Adrenal gland (tissue), 19 donors: ENCODE results near the gene SELL. TPM values are rescaled to one million over a fixed set of nuclear protein-coding genes. Genes with fewer than 3 reads are reported as not detected.

ENCODE experiments used
- DNase-seq, 7 donors: peaks; one replicate each; pipeline ENCODE4 v3.0.0-alpha.2; 2019 to 2020
- H3K27ac ChIP-seq, 5 donors: fragments of 200-600 bp; sonication (generic) in 4 of 5; 1 replicate in 3 of 5; 2 replicates in 2 of 5; pipeline versions ENCODE4 v1.5.1 to v1.8.0; 2016 to 2020; ENCODE audit warnings: mild to moderate bottlenecking in 1 of 5
- H3K27me3 ChIP-seq: fragments of 200-600 bp; 2 replicates; pipeline ENCODE4 v1.8.0; 2021
- H3K36me3 ChIP-seq, 2 donors: fragments of 200-600 bp; replicated peaks in 1 of 2; 1 replicate in 1 of 2; 2 replicates in 1 of 2; pipeline versions ENCODE4 v1.5.1 to v1.8.0; 2018 to 2022
- H3K4me1 ChIP-seq, 2 donors: fragments of 200-600 bp; replicated peaks in 1 of 2; 1 replicate in 1 of 2; 2 replicates in 1 of 2; pipeline versions ENCODE4 v1.5.1 to v1.8.0; 2018 to 2021
- H3K4me3 ChIP-seq, 4 donors: fragments of 200-600 bp; sonication (generic) in 3 of 4; one replicate each; pipeline ENCODE4 v1.5.1; 2016 to 2018
- H3K9me3 ChIP-seq, 3 donors: fragments of 200-600 bp; sonication (generic) in 1 of 3; replicated peaks in 1 of 3; 1 replicate in 2 of 3; 2 replicates in 1 of 3; pipeline versions ENCODE4 v1.5.1 to v1.8.0; 2016 to 2021
- CTCF ChIP-seq, 6 experiments: fragments of 450-650 bp in 4 of 6; fragments of 200-600 bp in 2 of 6; sonication (generic) in 1 of 6; IDR thresholded peaks; 1 replicate in 5 of 6; 2 replicates in 1 of 6; pipeline versions ENCODE4 v1.5.1 to v1.8.0; 2016 to 2021; ENCODE audit warnings: antibody characterized with exemption in 6 of 6, mild to moderate bottlenecking in 2 of 6, moderate library complexity in 1 of 6
- POLR2A ChIP-seq, 2 donors: fragments of 450-650 bp; IDR thresholded peaks; one replicate each; pipeline ENCODE4 v1.6.1; 2017; ENCODE audit warnings: antibody characterized with exemption in 2 of 2, mild to moderate bottlenecking in 2 of 2, moderate library complexity in 1 of 2
- WGBS, 4 donors: extraction: QIAGEN DNeasy Blood & Tissue Kit in 2 of 4; methylation state at CpG; one replicate each; pipeline versions ENCODE4 v1.1.5 to v1.1.7; 2013 to 2017; 5-methylcytosine and 5-hydroxymethylcytosine counted together
- intact Hi-C, 2 donors: fragments of 100-400 bp; cut with DNase I; formaldehyde crosslinking; loops; one replicate each; pipeline versions ENCODE4 v1.14.1 to v1.15.0; 2022 to 2023
- long read RNA-seq, 10 donors: library from polyadenylated mRNA in 3 of 10; unstranded in 2 of 10; stranded (forward) in 1 of 10; transcript quantifications; one replicate each; pipeline ENCODE4 v2.0.0 and lab custom pipeline, GENCODE V29; 2021 to 2026
- polyA plus RNA-seq, 3 donors: library from polyadenylated mRNA; stranded (reverse); fragments of 200-250 nt in 2 of 3; fragments of 350-450 nt in 1 of 3; fragmentation: Illumina TruSeq in 1 of 3; extraction: RNeasy Lipid Tissue Mini Kit (QIAGEN cat#74804) in 1 of 3; gene quantifications; one replicate each; pipeline ENCODE4 v1.2.3, GENCODE V29; 2013 to 2014
- total RNA-seq, 9 donors: library from RNA; depleted of rRNA in 4 of 9; stranded (reverse); fragments of >200 nt in 4 of 9; fragments of 120-200 nt in 1 of 9; fragmentation: NEBNext Ultra II Directional in 1 of 9; extraction: Animal tissue kit (Norgen Biotek cat#: 25700) in 1 of 9; gene quantifications; one replicate each; pipeline versions ENCODE4 v1.1.0 to v1.2.4, GENCODE V29; 2013 to 2023
- donor health status: healthy with polysubstance abuse.
- donor health status: Bipolar disorder and iron deficiency.
- donor health status: DM: yes; HTN: yes; CAD: no.
- donor health status: DM: no; HTN: no; CAD: no.
- donor health status: DM: no; HTN: no; CAD: no.
- donor health status: DM: yes; HTN: yes; CAD: no.

The SELL gene
- total RNA-seq (1 to 10 TPM in 5 of 9 donors, under 1 TPM in 4; 0.61 to 2.5 (median 1.1) TPM), polyA plus RNA-seq (1 to 10 TPM in 2 of 3 donors, under 1 TPM in 1; 0.77 to 1.8 (median 1.2) TPM)
- long read RNA-seq, donor 1 = 0 reads
- long read RNA-seq, donor 2 = 0 reads
- long read RNA-seq, donor 3 = 0 reads
- long read RNA-seq, donor 4 = 0 reads
- long read RNA-seq, donor 5, partial matches to known transcripts = 0 of 2 reads
- long read RNA-seq, donor 5, other reads (novel, unspliced or antisense) = 0 of 2 reads
- long read RNA-seq, donor 6 = 0 reads
- long read RNA-seq, donor 7 = 0 reads
- long read RNA-seq, donor 8 = 0 reads
- long read RNA-seq, donor 9 = 0 reads
- long read RNA-seq, donor 10 = 0 reads

DNA sequence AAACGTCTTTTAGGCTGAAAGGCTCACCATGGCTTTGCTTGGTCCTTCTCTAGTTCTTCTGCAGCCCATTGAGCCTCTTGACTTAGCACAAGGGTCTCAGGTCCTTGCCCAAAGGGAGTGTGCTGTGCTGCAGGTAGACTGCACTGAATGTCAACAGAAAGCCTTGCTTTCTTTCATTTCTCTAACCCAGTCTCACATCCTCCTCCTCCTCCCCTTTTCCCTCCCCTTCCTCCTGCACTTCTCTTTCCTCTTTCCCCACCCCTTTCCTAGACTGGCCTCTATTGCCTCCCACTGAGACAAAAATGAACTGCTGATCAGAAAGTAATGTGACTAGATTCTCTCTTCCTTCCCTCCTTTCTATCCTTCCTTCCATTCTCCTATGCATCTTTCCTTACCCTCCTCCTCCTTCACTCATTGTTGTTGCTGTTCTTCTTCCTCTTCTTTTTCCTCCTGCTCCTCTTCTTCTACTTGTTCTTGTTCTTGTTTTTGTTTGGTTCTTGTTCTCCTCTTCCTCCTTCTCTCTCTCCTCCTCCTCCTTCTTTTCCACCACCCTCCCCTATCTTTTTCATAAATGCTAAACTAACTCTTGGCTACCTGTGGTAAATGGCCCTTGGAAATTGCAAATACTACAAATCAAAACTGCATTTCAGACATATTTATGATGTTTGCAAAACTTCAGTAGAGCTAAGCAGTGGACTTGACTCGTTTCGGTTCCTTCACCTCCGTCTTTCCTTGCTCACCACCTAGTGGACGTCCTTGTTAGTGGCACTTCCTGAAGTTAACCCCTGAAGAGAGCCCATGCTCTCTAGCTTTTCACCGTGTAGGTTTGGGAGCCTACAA, at the start of gene SELL:
Gene SELL, minus strand, starts transcription at position 152 of the 840 bp plus-strand sequence. Its CDS starts 122 bp downstream, at position 30.
- 5 to 9% (median 5%) methylated on average over 6 of the region's 6 CpGs for WGBS, 4 donors
- Histone ChIP-seq H3K27ac (no peak within 1 kb of the TSS), H3K9me3 (peaks cover 0 to 4% (median 0%) of the 10 kb centered on the region in 3 donors), H3K36me3 (no peaks in the 10 kb centered on the region), H3K27me3 (no peaks in the 10 kb centered on the region), H3K4me1 (no peaks in the 10 kb centered on the region), H3K4me3 (peak within 1 kb of the TSS in 1 of 4 donors; percentile 42)
- TF ChIP-seq CTCF (IDR thresholded peaks at IDR 0.05) = peak; percentile 57 to 77 (median 69)
- TF ChIP-seq POLR2A (IDR thresholded peaks at IDR 0.05) = no peak
- peak; percentile 50 to 75 (median 63) for DNase-seq
- intact Hi-C loops = loop anchor here in 1 of 2 donors (10.0 kb wide), 1 partner anchor 117 kb away; no protein-coding TSS in a partner anchor

DNA sequence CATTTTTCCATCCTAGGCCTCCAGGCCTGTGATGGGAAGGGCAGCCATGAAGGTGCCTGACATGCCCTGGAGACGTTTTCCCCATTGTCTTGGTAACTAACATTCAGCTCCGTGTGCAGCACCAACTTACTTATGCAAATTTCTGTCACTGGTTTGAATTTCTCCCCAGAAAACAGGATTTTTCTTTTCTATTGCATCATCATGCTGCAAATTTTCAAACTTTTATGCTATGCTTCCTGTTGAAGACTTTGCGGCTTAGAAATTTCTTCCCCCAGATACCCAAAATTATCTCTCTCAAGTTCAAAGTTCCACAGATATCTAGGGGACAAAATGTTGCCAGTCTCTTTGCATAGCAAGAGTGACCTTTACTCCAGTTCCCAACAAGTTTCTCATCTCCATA, 47.6 kb upstream of the SELL start:
- Histone ChIP-seq H3K27me3 (no peaks in the 10 kb centered on the region), H3K4me1 (no peaks in the 10 kb centered on the region), H3K4me3 (no peak overlapping the region), H3K36me3 (no peaks in the 10 kb centered on the region), H3K27ac (no peak overlapping the region), H3K9me3 (no peaks in the 10 kb centered on the region)
- intact Hi-C loops = no loop called here
- TF ChIP-seq CTCF (IDR thresholded peaks at IDR 0.05) = no peak
- 72 to 82% (median 79%) methylated on average over 3 of the region's 3 CpGs for WGBS, 4 donors
- DNase-seq = no peak

- H3K27me3 ChIP-seq = no peaks in the 10 kb centered on the region
- intact Hi-C loops = no loop called here
- WGBS, 4 donors = 50 to 59% (median 57%) methylated on average over 4 of the region's 4 CpGs
Measured at GRCh38 chr1:169753549-169753948, 42.1 kb upstream of the SELL start.

More at GRCh38 chr1:169753549-169753948, 42.1 kb upstream of the SELL start:
- no peaks in the 10 kb centered on the region for H3K4me1 ChIP-seq
- H3K27ac ChIP-seq = no peak overlapping the region
- DNase-seq = no peak
- no peaks in the 10 kb centered on the region for H3K36me3 ChIP-seq
- no peak for TF ChIP-seq POLR2A (IDR thresholded peaks at IDR 0.05)
- TF ChIP-seq CTCF (IDR thresholded peaks at IDR 0.05) = no peak
- no peaks in the 10 kb centered on the region for H3K9me3 ChIP-seq
- no peak overlapping the region for H3K4me3 ChIP-seq
